Right ventricle myocardium superior (tissue), 1 donor: ENCODE results near the gene TYROBP. TPM values are rescaled to one million over a fixed set of nuclear protein-coding genes. Genes with fewer than 3 reads are reported as not detected.
"Not testable (repeated sequence)": the region's sequence is repeated elsewhere in the genome, so short reads cannot be mapped to it uniquely, and the experiment has no call there.

Experiments
- ATAC-seq: fragments of 200-7000 bp; cut with Tn5 transposase; one replicate; pipeline ENCODE4 v1.9.1; 2020; ENCODE audit warnings: mild to moderate bottlenecking; ENCODE audit not compliant: poor library complexity
- DNase-seq: peaks from one replicate; pipeline ENCODE4 v3.0.0-alpha.2; 2020
- intact Hi-C: fragments of 100-400 bp; cut with DNase I; formaldehyde crosslinking; loops from one replicate; pipeline ENCODE4 v1.11.2; 2022
- long read RNA-seq: library from polyadenylated mRNA; unstranded; transcript quantifications from one replicate; pipeline ENCODE4 v2.0.0, GENCODE V29; 2021
- total RNA-seq: library from RNA; stranded (reverse); fragmentation: NEBNext Ultra II Directional; extraction: Animal tissue kit (Norgen Biotek cat#: 25700); gene quantifications from one replicate; pipeline ENCODE4 v1.2.1, GENCODE V29; 2021
- donor health status: DM: no; HTN: yes; CAD: no; lungs with severe emphysema.

The TYROBP gene
- 28.3 TPM for total RNA-seq
- long read RNA-seq, partial matches to known transcripts: 5 of 11 reads
- long read RNA-seq, other reads (novel, unspliced or antisense): 1 of 11 reads

- intact Hi-C loops: no loop called here
- peak; percentile 77 for DNase-seq
- ATAC-seq: peak; percentile 63
Measured at GRCh38 chr19:35908010-35908441, at the start of gene TYROBP. TYROBP (minus strand) TSS chr19:35908295; CDS start chr19:35908228, 67 bp downstream.

- intact Hi-C loops, DNase-seq, ATAC-seq: not testable (repeated sequence)
Measured at GRCh38 chr19:35957411-35957810, 49.3 kb upstream of the TYROBP start.

- intact Hi-C loops: no loop called here
- ATAC-seq (no peak), DNase-seq (no peak)
Measured at GRCh38 chr19:35955881-35956634, 48.0 kb upstream of the TYROBP start.

GRCh38 chr19:35949131-35949530, 41.0 kb upstream of the TYROBP start:
- no peak for DNase-seq
- intact Hi-C loops: no loop called here
- no peak for ATAC-seq

GRCh38 chr19:35946203-35946602, 38.1 kb upstream of the TYROBP start:
- intact Hi-C loops: no loop called here
- no peak for ATAC-seq
- DNase-seq: no peak

GRCh38 chr19:35945121-35945790, 37.2 kb upstream of the TYROBP start:
- DNase-seq (no peak), ATAC-seq (no peak)
- intact Hi-C loops: no loop called here

GRCh38 chr19:35944556-35944955, 36.5 kb upstream of the TYROBP start:
- intact Hi-C loops: no loop called here
- ATAC-seq: no peak
- DNase-seq: no peak

- intact Hi-C loops: no loop called here
- DNase-seq (no peak), ATAC-seq (no peak)
Measured at GRCh38 chr19:35943321-35944301, 35.5 kb upstream of the TYROBP start.

GRCh38 chr19:35942235-35942634, 34.1 kb upstream of the TYROBP start:
- intact Hi-C loops: no loop called here
- ATAC-seq (no peak), DNase-seq (no peak)

- ATAC-seq: no peak
- intact Hi-C loops: no loop called here
Measured at GRCh38 chr19:35940839-35941238, 32.7 kb upstream of the TYROBP start.

GRCh38 chr19:35940078-35940775, 32.1 kb upstream of the TYROBP start:
- no peak for DNase-seq
- ATAC-seq: no peak
- intact Hi-C loops: no loop called here

More at GRCh38 chr19:35940839-35941238, 32.7 kb upstream of the TYROBP start:
- no peak for DNase-seq

GRCh38 chr19:35939307-35940077, 31.4 kb upstream of the TYROBP start:
- intact Hi-C loops: loop anchor here (10.0 kb wide), 1 partner anchor 225 kb away; the partner anchor contains the start of gene KMT2B
- ATAC-seq (no peak), DNase-seq (no peak)

GRCh38 chr19:35938282-35939224, 30.5 kb upstream of the TYROBP start:
- DNase-seq (no peak), ATAC-seq (no peak)
- intact Hi-C loops: loop anchor here (10.0 kb wide), 1 partner anchor 224 kb away; the partner anchor contains the start of gene KMT2B

GRCh38 chr19:35937345-35938281, 29.5 kb upstream of the TYROBP start:
- intact Hi-C loops: loop anchor here (10.0 kb wide), 1 partner anchor 223 kb away; the partner anchor contains the start of gene KMT2B

GRCh38 chr19:35936738-35937268, 28.7 kb upstream of the TYROBP start:
- no peak for ATAC-seq
- DNase-seq: no peak
- intact Hi-C loops: loop anchor here (10.0 kb wide), 1 partner anchor 222 kb away; the partner anchor contains the start of gene KMT2B

More at GRCh38 chr19:35937345-35938281, 29.5 kb upstream of the TYROBP start:
- ATAC-seq (no peak), DNase-seq (no peak)
